ENCODE measurements around the gene PRPF6. TPM values are rescaled to one million over a fixed set of nuclear protein-coding genes. Genes with fewer than 3 reads are reported as not detected.
"Not testable (repeated sequence)": the region's sequence is repeated elsewhere in the genome, so short reads cannot be mapped to it uniquely, and the experiment has no call there.

The PRPF6 gene
- total and polyA plus RNA-seq, 8 donors, result 49.8 to 85.4 (median 80.3) TPM

DNA sequence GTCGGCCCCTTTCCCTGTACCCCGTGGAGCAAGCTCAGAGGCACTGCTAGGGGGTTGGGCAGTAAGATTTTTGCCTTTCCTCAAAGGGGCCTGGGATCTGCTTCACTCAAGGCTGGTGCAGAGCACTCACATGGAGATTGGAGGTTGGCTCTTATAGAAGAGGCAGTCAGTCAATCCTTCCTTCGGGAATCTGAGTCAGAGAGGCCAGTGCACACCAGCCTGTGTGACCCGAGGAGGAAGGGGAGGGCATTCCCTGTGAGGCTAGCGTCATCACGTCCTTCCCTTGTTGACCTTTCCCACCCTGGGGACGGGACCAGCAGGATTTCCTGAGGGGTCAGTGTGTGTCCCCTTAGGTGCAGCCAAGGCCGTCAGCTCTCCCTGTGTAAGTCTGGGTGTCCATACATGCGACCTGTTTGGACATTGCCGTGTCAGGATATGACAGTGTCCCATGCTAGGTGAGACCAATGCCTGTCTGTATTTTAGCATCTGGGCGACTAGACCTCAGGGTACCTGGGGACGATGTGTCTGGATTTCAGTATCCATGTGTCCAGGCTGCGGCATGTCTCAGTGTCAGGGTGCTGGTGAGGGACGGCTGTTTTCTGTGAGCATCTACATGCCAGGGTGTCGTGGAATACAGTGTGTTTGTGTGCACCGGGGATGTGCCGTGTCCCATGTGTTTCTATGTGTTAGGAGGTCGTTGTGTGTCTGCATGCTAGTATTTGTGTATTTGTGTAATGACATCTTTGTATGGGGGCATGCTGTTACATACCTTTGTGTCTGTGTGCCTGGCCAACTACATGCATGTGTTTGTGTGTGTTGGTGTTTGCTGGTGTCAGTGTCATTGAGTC lies 8.4 kb upstream of the PRPF6 start:
- Histone ChIP-seq H3K4me3 (no peak overlapping the region), H3K36me3 (peaks cover 0 to 7% of the 10 kb centered on the region in 2 donors), H3K27ac (peak overlapping the region in 1 of 2 donors; percentile 48), H3K4me1 (peaks cover 19 to 29% of the 10 kb centered on the region in 2 donors), H3K27me3 (peaks cover 0 to 6% of the 10 kb centered on the region in 2 donors), H3K9me3 (no peaks in the 10 kb centered on the region)
- no peak for ATAC-seq
- intact Hi-C loops (cut with DNase I), result no loop called here
- TF ChIP-seq, protein P1, sequence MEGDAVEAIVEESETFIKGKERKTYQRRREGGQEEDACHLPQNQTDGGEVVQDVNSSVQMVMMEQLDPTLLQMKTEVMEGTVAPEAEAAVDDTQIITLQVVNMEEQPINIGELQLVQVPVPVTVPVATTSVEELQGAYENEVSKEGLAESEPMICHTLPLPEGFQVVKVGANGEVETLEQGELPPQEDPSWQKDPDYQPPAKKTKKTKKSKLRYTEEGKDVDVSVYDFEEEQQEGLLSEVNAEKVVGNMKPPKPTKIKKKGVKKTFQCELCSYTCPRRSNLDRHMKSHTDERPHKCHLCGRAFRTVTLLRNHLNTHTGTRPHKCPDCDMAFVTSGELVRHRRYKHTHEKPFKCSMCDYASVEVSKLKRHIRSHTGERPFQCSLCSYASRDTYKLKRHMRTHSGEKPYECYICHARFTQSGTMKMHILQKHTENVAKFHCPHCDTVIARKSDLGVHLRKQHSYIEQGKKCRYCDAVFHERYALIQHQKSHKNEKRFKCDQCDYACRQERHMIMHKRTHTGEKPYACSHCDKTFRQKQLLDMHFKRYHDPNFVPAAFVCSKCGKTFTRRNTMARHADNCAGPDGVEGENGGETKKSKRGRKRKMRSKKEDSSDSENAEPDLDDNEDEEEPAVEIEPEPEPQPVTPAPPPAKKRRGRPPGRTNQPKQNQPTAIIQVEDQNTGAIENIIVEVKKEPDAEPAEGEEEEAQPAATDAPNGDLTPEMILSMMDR (IDR thresholded peaks at IDR 0.05), result no peak
- peak in 1 of 4 donors; percentile 32 for DNase-seq

DNA sequence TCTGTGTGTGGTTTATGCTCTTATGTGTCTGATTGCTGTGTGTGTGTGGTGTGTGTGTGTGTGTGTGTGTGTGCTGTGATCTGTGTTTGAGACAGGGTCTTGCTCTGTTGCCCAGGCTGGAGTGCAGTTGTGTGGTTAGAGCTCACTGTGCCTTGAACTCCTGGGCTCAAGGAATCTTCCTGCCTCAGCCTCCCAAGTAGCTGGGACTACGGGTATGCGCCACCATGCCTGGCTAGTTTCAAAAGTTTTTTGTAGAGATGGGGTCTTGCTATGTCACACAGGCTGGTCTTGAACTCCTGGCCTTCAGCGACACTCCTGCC lies 7.8 kb upstream of the PRPF6 start:
- Histone ChIP-seq H3K4me1 (peaks cover 19 to 35% of the 10 kb centered on the region in 2 donors), H3K9me3 (no peaks in the 10 kb centered on the region), H3K27ac (no peak overlapping the region), H3K36me3 (peaks cover 0 to 4% of the 10 kb centered on the region in 2 donors), H3K27me3 (peaks cover 0 to 6% of the 10 kb centered on the region in 2 donors), H3K4me3 (peak overlapping the region in 1 of 2 donors; percentile 26)
- intact Hi-C loops (cut with DNase I), result no loop called here
- TF ChIP-seq, protein P1 (IDR thresholded peaks at IDR 0.05), result no peak
- ATAC-seq (no peak), DNase-seq (peak in 1 of 4 donors; percentile 13)

DNA sequence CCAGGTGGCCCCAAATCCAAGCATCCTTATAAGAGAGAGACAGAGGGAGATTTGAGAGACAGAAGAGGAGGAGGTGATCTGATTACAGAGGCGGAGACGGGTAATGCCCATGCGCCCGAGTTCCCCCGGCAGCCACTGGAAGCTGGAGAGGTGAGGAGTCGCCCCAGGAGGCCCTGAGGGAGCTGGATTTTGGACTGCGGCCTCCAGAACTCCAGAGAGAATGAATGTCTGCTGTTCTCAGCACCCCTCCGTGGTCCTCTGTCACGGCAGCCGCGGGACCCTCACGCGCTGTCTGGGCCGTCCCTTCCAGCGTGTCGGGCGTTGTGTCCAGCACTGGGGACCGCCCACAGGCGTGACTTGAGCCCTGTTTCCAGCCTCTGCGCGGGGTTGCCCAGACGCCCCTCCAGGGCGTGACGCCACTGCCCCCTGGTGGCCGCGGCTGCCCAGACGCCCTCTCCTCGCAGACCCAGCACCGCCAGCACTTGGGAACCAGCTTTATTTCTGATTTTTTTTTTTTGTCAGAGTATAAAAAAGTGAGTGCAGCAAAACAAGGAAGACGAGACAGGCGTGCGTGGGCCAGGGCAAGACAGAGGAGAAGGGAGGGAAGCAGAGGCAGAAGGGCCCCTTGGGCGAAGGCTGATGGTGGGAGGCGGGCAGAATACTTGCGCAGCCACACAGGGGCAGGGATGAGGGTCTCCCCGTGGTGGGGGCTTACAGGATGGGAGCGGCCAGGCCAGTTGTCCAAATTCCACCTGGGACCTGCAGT lies 7.1 kb upstream of the PRPF6 start:
- TF ChIP-seq, protein P1 (IDR thresholded peaks at IDR 0.05), result peak; percentile 98 to 99
- peaks cover 15 to 35% of the 10 kb centered on the region in 2 donors for H3K4me1 ChIP-seq
- peak overlapping the region; percentile 10 to 51 for H3K27ac ChIP-seq
- H3K27me3 ChIP-seq, result peaks cover 0 to 6% of the 10 kb centered on the region in 2 donors
- ATAC-seq (peak; percentile 93), DNase-seq (peak; percentile 86 to 98 (median 92))
- intact Hi-C loops (cut with DNase I), result no loop called here
- H3K4me3 ChIP-seq, result peak overlapping the region; percentile 16 to 26
- peaks cover 0 to 4% of the 10 kb centered on the region in 2 donors for H3K36me3 ChIP-seq
- no peaks in the 10 kb centered on the region for H3K9me3 ChIP-seq

DNA sequence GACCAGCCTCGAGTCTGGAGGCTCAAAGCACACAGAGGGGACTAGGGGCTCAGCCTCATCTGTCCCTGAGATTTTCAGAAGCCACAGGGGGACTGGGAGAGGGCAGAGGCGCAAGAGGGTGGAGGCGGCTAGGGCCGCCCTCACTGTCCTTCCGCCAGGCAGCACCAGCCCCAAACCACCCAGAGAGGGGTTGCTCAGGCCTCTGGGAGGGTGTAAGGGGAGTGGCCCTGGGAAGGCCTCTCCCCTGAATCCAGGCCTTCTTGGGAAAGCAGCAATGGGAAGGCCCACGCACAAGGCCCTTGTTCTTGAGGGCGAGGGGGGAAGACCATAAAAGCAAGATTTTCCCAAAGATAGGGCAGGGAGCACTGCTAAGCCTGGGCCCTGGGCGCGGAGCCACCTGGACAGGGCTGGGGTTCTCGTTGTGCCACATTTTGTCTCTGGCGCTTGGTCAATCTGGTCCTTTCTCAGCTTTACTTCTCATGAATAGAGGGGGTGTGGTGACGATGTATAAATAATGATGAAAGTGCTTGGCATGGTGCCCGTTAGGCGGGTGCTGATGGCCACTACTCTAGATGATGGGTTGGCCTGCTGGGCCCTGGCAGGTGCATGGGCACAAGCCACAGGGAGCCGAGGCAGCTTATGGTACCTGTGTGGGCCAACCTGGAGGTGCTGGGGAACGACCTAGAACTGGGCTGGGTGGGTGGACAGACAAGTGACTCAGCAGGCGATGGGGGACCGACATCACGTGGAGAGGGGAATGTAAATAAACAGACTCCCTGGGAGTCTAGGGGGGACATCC lies 6.3 kb upstream of the PRPF6 start:
- TF ChIP-seq, protein P1 (IDR thresholded peaks at IDR 0.05), result no peak
- no peaks in the 10 kb centered on the region for H3K9me3 ChIP-seq
- DNase-seq, result peak in 1 of 4 donors; percentile 51
- no peak overlapping the region for H3K4me3 ChIP-seq
- peaks cover 12 to 31% of the 10 kb centered on the region in 2 donors for H3K4me1 ChIP-seq
- H3K27ac ChIP-seq, result no peak overlapping the region
- H3K36me3 ChIP-seq, result peaks cover 0 to 4% of the 10 kb centered on the region in 2 donors
- ATAC-seq, result no peak
- intact Hi-C loops (cut with DNase I), result no loop called here
- H3K27me3 ChIP-seq, result peaks cover 0 to 6% of the 10 kb centered on the region in 2 donors

DNA sequence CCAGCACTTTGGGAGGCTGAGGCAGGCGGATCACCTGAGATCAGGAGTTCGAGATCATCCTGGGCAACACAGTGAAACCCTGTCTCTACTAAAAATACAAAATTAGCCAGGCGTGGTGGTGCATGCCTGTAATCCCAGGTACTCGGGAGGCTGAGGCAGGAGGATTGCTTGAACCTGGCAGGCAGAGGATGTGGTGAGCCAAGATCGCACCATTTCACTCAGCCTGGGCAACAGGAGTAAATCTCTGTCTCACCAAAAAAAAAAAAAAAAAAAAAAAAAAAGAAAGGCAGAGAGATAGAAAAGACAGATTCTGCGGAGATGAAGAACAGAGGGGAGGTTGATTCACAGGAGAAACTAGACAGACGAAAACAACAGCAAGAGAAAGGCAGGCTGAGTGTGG lies 4.4 kb upstream of the PRPF6 start:
- DNase-seq, result peak in 1 of 4 donors; percentile 4
- H3K4me3 ChIP-seq; H3K27me3 ChIP-seq; H3K9me3 ChIP-seq; H3K27ac ChIP-seq; intact Hi-C loops (cut with DNase I); H3K36me3 ChIP-seq; ATAC-seq: not testable (repeated sequence)
- peaks cover 18 to 40% of the 10 kb centered on the region in 2 donors for H3K4me1 ChIP-seq
